SK-N-SH (cell line): ENCODE measurements around the gene TEX22. TPM values are rescaled to one million over a fixed set of nuclear protein-coding genes. Genes with fewer than 3 reads are reported as not detected.
A peak's percentile ranks its signal among the peaks of the same experiment; 100 is the strongest.

Source experiments
- CTCF ChIA-PET: fragments of 300-600, 350-600 bp; formaldehyde crosslinking; extraction: SDS; loops from one replicate; lab custom pipeline; 2021; lab: Yijun Ruan, JAX
- POLR2A ChIA-PET: fragments of 350-600 bp; sonication (Branson Sonifier 250); formaldehyde crosslinking; extraction: SDS; loops from one replicate; lab custom pipeline; 2020; ENCODE audit warnings: antibody characterized with exemption, inconsistent platforms; lab: Yijun Ruan, JAX
- DNase-seq: peaks from one replicate; pipeline ENCODE4 v3.0.0; 2012
- H2AFZ ChIP-seq: fragments of 200-600 bp; sonication (generic); 2 replicates; pipeline ENCODE4 v1.8.1; 2016; ENCODE audit warnings: antibody characterized with exemption, mild to moderate bottlenecking, low read depth
- H3F3A ChIP-seq: fragments of 200-600 bp; sonication (generic); replicated peaks from 2 replicates; pipeline ENCODE3; 2016; ENCODE audit warnings: antibody characterized with exemption, mild to moderate bottlenecking; ENCODE audit not compliant: insufficient read depth
- H3K27ac ChIP-seq, 2 experiments: fragments of 200-500 bp in 1 of 2; fragments of 200-600 bp in 1 of 2; sonication (Bioruptor generic) in 1 of 2; sonication (generic), shearing (Covaris generic) in 1 of 2; 2 replicates each; pipeline versions ENCODE4 v1.5.1 to v1.6.1; 2014 to 2016; ENCODE audit warnings: low read depth in 2 of 2, inconsistent platforms in 1 of 2, low read length in 1 of 2, mild to moderate bottlenecking in 1 of 2, mixed read lengths in 1 of 2
- H3K27me3 ChIP-seq: fragments of 200-600 bp; sonication (generic), shearing (Covaris generic); 2 replicates; pipeline ENCODE4 v1.6.1; 2016; ENCODE audit warnings: mixed run types; ENCODE audit not compliant: insufficient read depth
- H3K36me3 ChIP-seq, 2 experiments: fragments of 200-500 bp in 1 of 2; fragments of 200-600 bp in 1 of 2; sonication (Bioruptor generic) in 1 of 2; sonication (generic) in 1 of 2; replicated peaks in 1 of 2; 2 replicates each; pipeline versions ENCODE3 to v1.5.1; 2014 to 2016; ENCODE audit warnings: low read length in 1 of 2, mild to moderate bottlenecking in 1 of 2; ENCODE audit not compliant: insufficient read depth in 2 of 2, control insufficient read depth in 1 of 2
- H3K4me1 ChIP-seq, 2 experiments: fragments of 200-500 bp in 1 of 2; fragments of 200-600 bp in 1 of 2; sonication (Bioruptor generic) in 1 of 2; sonication (generic), shearing (Covaris generic) in 1 of 2; 2 replicates each; pipeline versions ENCODE4 v1.5.1 to v1.6.1; 2014 to 2016; ENCODE audit warnings: low read depth in 1 of 2, low read length in 1 of 2, mixed run types in 1 of 2; ENCODE audit not compliant: insufficient read depth in 2 of 2, control insufficient read depth in 1 of 2
- H3K4me2 ChIP-seq: fragments of 200-600 bp; sonication (generic), shearing (Covaris generic); 2 replicates; pipeline ENCODE4 v1.6.1; 2017; ENCODE audit warnings: mixed run types
- H3K4me3 ChIP-seq, 2 experiments: fragments of 200-500 bp in 1 of 2; fragments of 200-600 bp in 1 of 2; sonication (Bioruptor generic) in 1 of 2; sonication (generic), shearing (Covaris generic) in 1 of 2; 2 replicates each; pipeline versions ENCODE4 v1.5.1 to v1.8.1; 2014 to 2016; ENCODE audit warnings: low read depth in 2 of 2, inconsistent platforms in 1 of 2, low read length in 1 of 2, mild to moderate bottlenecking in 1 of 2, mixed read lengths in 1 of 2, moderate library complexity in 1 of 2
- H3K79me2 ChIP-seq: fragments of 200-600 bp; sonication (generic); 2 replicates; pipeline ENCODE4 v1.8.1; 2017; ENCODE audit warnings: mild to moderate bottlenecking; ENCODE audit not compliant: insufficient read depth
- H3K9ac ChIP-seq: fragments of 200-600 bp; sonication (generic); 2 replicates; pipeline ENCODE4 v1.6.1; 2017; ENCODE audit warnings: mixed run types
- H3K9me2 ChIP-seq: fragments of 200-600 bp; sonication (generic); 2 replicates; pipeline ENCODE4 v1.6.1; 2017; ENCODE audit warnings: mixed run types
- H3K9me3 ChIP-seq: fragments of 200-600 bp; sonication (generic); 2 replicates; pipeline ENCODE4 v1.6.1; 2017; ENCODE audit warnings: mixed run types, mild to moderate bottlenecking, moderate library complexity
- H4K20me1 ChIP-seq: fragments of 200-600 bp; sonication (generic); 2 replicates; pipeline ENCODE4 v1.6.1; 2017; ENCODE audit warnings: mild to moderate bottlenecking, mixed run types; ENCODE audit not compliant: insufficient read depth
- CHD2 ChIP-seq: fragments of 150-350 bp; IDR thresholded peaks from 2 replicates; pipeline ENCODE4 v1.6.1; 2018; ENCODE audit warnings: low read length; ENCODE audit not compliant: partially characterized antibody
- ELF1 ChIP-seq: IDR thresholded peaks from 2 replicates; pipeline ENCODE4 v1.4.0; 2012
- EP300 ChIP-seq, 2 experiments: IDR thresholded peaks; 2 replicates each; pipeline versions ENCODE4 v1.4.0 to v1.6.1; 2012; ENCODE audit warnings: borderline replicate concordance in 1 of 2, low read depth in 1 of 2, low read length in 1 of 2
- FOXM1 ChIP-seq: IDR thresholded peaks from 2 replicates; pipeline ENCODE4 v1.4.0; 2012; ENCODE audit warnings: low read depth, mild to moderate bottlenecking
- GATA2 ChIP-seq: sonication (generic); formaldehyde crosslinking; IDR thresholded peaks from 2 replicates; pipeline ENCODE4 v1.5.0; 2020; ENCODE audit warnings: mild to moderate bottlenecking, missing genetic modification reagents
- IRF3 ChIP-seq: fragments of 150-350 bp; IDR thresholded peaks from 2 replicates; pipeline ENCODE4 v1.6.1; 2016; ENCODE audit warnings: mild to moderate bottlenecking, low read depth, low read length
- MEF2A ChIP-seq: IDR thresholded peaks from 2 replicates; pipeline ENCODE4 v1.4.0; 2012; ENCODE audit warnings: low read depth, borderline replicate concordance
- MXI1 ChIP-seq: IDR thresholded peaks from 2 replicates; pipeline ENCODE4 v1.6.1; 2012; ENCODE audit warnings: mild to moderate bottlenecking, low read depth, low read length, improper control_type of control experiment
- NFIC ChIP-seq: IDR thresholded peaks from 2 replicates; pipeline ENCODE4 v1.4.0; 2012; ENCODE audit warnings: borderline replicate concordance
- NRF1 ChIP-seq: IDR thresholded peaks from 2 replicates; pipeline ENCODE4 v1.6.1; 2012; ENCODE audit warnings: low read depth, mild to moderate bottlenecking, low read length
- RAD21 ChIP-seq: IDR thresholded peaks from 2 replicates; pipeline ENCODE4 v1.6.1; 2012; ENCODE audit warnings: mild to moderate bottlenecking, low read length
- RFX5 ChIP-seq: IDR thresholded peaks from 2 replicates; pipeline ENCODE4 v1.6.1; 2012; ENCODE audit warnings: mild to moderate bottlenecking, improper control_type of control experiment, low read length
- SMC3 ChIP-seq: IDR thresholded peaks from 2 replicates; pipeline ENCODE4 v1.6.1; 2012; ENCODE audit warnings: low read depth, low read length, improper control_type of control experiment
- ZBTB33 ChIP-seq: IDR thresholded peaks from 2 replicates; pipeline ENCODE4 v1.4.0; 2012; ENCODE audit warnings: low read depth, borderline replicate concordance
- whole genome bisulfite sequencing: methylation state at CpG from one replicate; pipeline ENCODE4 v1.1.6; 2017; ENCODE audit warnings: low lambda C conversion rate; 5-methylcytosine and 5-hydroxymethylcytosine counted together
- polyA plus RNA-seq, 3 experiments: library from polyadenylated mRNA; depleted of rRNA; stranded (reverse); fragments of >200 nt; gene quantifications; 2 replicates each; pipeline ENCODE4 v1.2.3, GENCODE V29; 2012

The TEX22 gene
- polyA plus RNA-seq, 1 of the 3 experiments (the other 2 are of a cell fraction), result 0.26 TPM

GRCh38 chr14:105363847-105364708 lies 34.3 kb upstream of the TEX22 start:
- DNase-seq, result peak; percentile 95
- no peak for TF ChIP-seq IRF3
- TF ChIP-seq MEF2A, result no peak
- peak; percentile 52; the same call in 1 of the 2 replicates for TF ChIP-seq MXI1
- peak; percentile 54 for TF ChIP-seq NRF1

GRCh38 chr14:105365101-105365500 lies 33.2 kb upstream of the TEX22 start:
- DNase-seq, result no peak
- no peaks in the 10 kb centered on the region for H3K9me3 ChIP-seq
- H2AFZ ChIP-seq, result no peak overlapping the region
- no peak for TF ChIP-seq ZBTB33
- no peak for TF ChIP-seq NFIC
- TF ChIP-seq ELF1, result no peak
- no peak for TF ChIP-seq GATA2 (CRISPR knock-in tag)
- TF ChIP-seq EP300 (IDR thresholded peaks at IDR 0.05; ENCODE audit: borderline replicate concordance in 1 of 2, low read depth in 1 of 2, low read length in 1 of 2), result no peak
- TF ChIP-seq CHD2, result no peak
- no peak for TF ChIP-seq SMC3
- TF ChIP-seq FOXM1, result no peak
- TF ChIP-seq RAD21, result no peak
- no peak for TF ChIP-seq MXI1
- no peak for TF ChIP-seq IRF3
- TF ChIP-seq RFX5, result no peak
- peaks cover 4 to 7% of the 10 kb centered on the region in 2 experiments; a peak in 2 of 4 replicates for H3K4me1 ChIP-seq
- peak overlapping the region; percentile 47; the same call in 1 of the 2 replicates for H3K4me2 ChIP-seq
- H3K36me3 ChIP-seq, result peaks cover 0 to 11% of the 10 kb centered on the region in 2 experiments
- no peaks in the 10 kb centered on the region for H3K27me3 ChIP-seq
- H3F3A ChIP-seq, result peaks cover 14% of the 10 kb centered on the region
- POLR2A ChIA-PET, result no interaction called here
- no peak overlapping the region for H3K27ac ChIP-seq
- H4K20me1 ChIP-seq, result 0 out of 2 replicates have a peak, but pooled peaks cover 7% of the 10 kb centered on the region
- H3K79me2 ChIP-seq, result no peaks in the 10 kb centered on the region
- no peaks in the 10 kb centered on the region for H3K9me2 ChIP-seq
- CTCF ChIA-PET, result interaction anchor here (0.7 to 9.5 kb wide), 7 partner anchors 13 to 544 kb away, joined by 3 to 135 read pairs (median 4); partner anchors contain the start of gene TEDC1
- H3K4me3 ChIP-seq, result no peak overlapping the region
- WGBS, result 77% methylated on average over 5 of the region's 11 CpGs
- H3K9ac ChIP-seq, result no peak overlapping the region

More at GRCh38 chr14:105363847-105364708, 34.3 kb upstream of the TEX22 start:
- Histone ChIP-seq H3K27ac (no peak overlapping the region), H3F3A (peaks cover 14% of the 10 kb centered on the region), H3K9ac (no peak overlapping the region), H2AFZ (no peak overlapping the region), H4K20me1 (0 out of 2 replicates have a peak, but pooled peaks cover 7% of the 10 kb centered on the region), H3K79me2 (no peaks in the 10 kb centered on the region), H3K4me2 (peak overlapping the region; percentile 51), H3K27me3 (no peaks in the 10 kb centered on the region), H3K4me1 (peaks cover 4 to 7% of the 10 kb centered on the region in 2 experiments; a peak in 2 of 4 replicates), H3K36me3 (peaks cover 0 to 11% of the 10 kb centered on the region in 2 experiments), H3K9me3 (no peaks in the 10 kb centered on the region), H3K9me2 (no peaks in the 10 kb centered on the region), H3K4me3 (peak overlapping the region in 1 of 2 experiments; percentile 33; a peak in 2 of 4 replicates)
- ChIA-PET CTCF (interaction anchor here (1.2 to 9.5 kb wide), 3 partner anchors 12 to 175 kb away, joined by 3 to 135 read pairs (median 4); partner anchors contain the start of gene TEDC1), POLR2A (no interaction called here)
- WGBS, result 21% methylated on average over 38 of the region's 58 CpGs
